ENCODE measurements around the gene NOS3.
A peak's percentile ranks its signal among the peaks of the same experiment; 100 is the strongest.

NOS3 gene

GRCh38 chr7:150990416-150991186 is at the start of gene NOS3:
Gene NOS3, plus strand, starts transcription at chr7:150991017. Its CDS starts 2,787 bp downstream, at chr7:150993804.
- no peak for DNase-seq (ENCODE audit: low spot score)

- DNase-seq (ENCODE audit: low spot score) = no peak
These were observed 49.3 kb upstream of the NOS3 start for GRCh38 chr7:150941351-150942000.

GRCh38 chr7:150942001-150942590 is 48.7 kb upstream of the NOS3 start:
- peak; percentile 27 for DNase-seq (ENCODE audit: low spot score)

GRCh38 chr7:150942591-150943452 is 48.0 kb upstream of the NOS3 start:
- peak; percentile 22 for DNase-seq (ENCODE audit: low spot score)

- no peak for DNase-seq (ENCODE audit: low spot score)
These were observed 47.4 kb upstream of the NOS3 start for GRCh38 chr7:150943453-150943814.

GRCh38 chr7:150944066-150945042 is 46.5 kb upstream of the NOS3 start:
- no peak for DNase-seq (ENCODE audit: low spot score)

GRCh38 chr7:150945171-150945852 is 45.5 kb upstream of the NOS3 start:
- no peak for DNase-seq (ENCODE audit: low spot score)

- DNase-seq (ENCODE audit: low spot score) = no peak
These were observed 44.9 kb upstream of the NOS3 start for GRCh38 chr7:150945853-150946420.

GRCh38 chr7:150946421-150947240 is 44.2 kb upstream of the NOS3 start:
- DNase-seq (ENCODE audit: low spot score) = no peak

GRCh38 chr7:150947241-150947745 is 43.5 kb upstream of the NOS3 start:
- no peak for DNase-seq (ENCODE audit: low spot score)

GRCh38 chr7:150947761-150948651 is 42.8 kb upstream of the NOS3 start:
- DNase-seq (ENCODE audit: low spot score) = no peak

GRCh38 chr7:150948791-150949251 is 42.0 kb upstream of the NOS3 start:
- no peak for DNase-seq (ENCODE audit: low spot score)

- no peak for DNase-seq (ENCODE audit: low spot score)
These were observed 41.3 kb upstream of the NOS3 start for GRCh38 chr7:150949564-150949963.

- no peak for DNase-seq (ENCODE audit: low spot score)
These were observed 40.8 kb upstream of the NOS3 start for GRCh38 chr7:150949971-150950491.

GRCh38 chr7:150950496-150951180 is 40.2 kb upstream of the NOS3 start:
- DNase-seq (ENCODE audit: low spot score) = no peak

- no peak for DNase-seq (ENCODE audit: low spot score)
These were observed 39.7 kb upstream of the NOS3 start for GRCh38 chr7:150951181-150951520.

- no peak for DNase-seq (ENCODE audit: low spot score)
These were observed 39.3 kb upstream of the NOS3 start for GRCh38 chr7:150951521-150951920.
